Measurements from ENCODE around the gene MGAT5.

GRCh38 chr2:134258684-134259388 lies 5.0 kb downstream of the MGAT5 start:
- TF ChIP-seq EP300 (IDR thresholded peaks at IDR 0.05), result no peak
- no peak for TF ChIP-seq POLR2A (IDR thresholded peaks at IDR 0.05)
- TF ChIP-seq POLR2AphosphoS5 (IDR thresholded peaks at IDR 0.05), result no peak
- TF ChIP-seq CTCF (IDR thresholded peaks at IDR 0.05), result no peak
